Mammary epithelial cell (primary cell): Measurements from ENCODE around the gene C14orf132.

Source experiments
- EZH2 ChIP-seq: IDR thresholded peaks from 2 replicates; pipeline ENCODE4 v1.6.1; 2012; ENCODE audit warnings: low read length, inconsistent platforms, borderline replicate concordance
- TF ChIP-seq, protein P1 (sequence below), 2 donors: IDR thresholded peaks in 1 of 2; conservative IDR thresholded peaks in 1 of 2; 2 replicates each; pipeline ENCODE4 v1.5.1; 2011 to 2012; ENCODE audit warnings: inconsistent platforms in 2 of 2, low read length in 2 of 2, mild to moderate bottlenecking in 2 of 2, control low read depth in 1 of 2, low read depth in 1 of 2; ENCODE audit not compliant: insufficient read depth in 1 of 2; ENCODE audit errors: extremely low read depth in 1 of 2

DNA sequence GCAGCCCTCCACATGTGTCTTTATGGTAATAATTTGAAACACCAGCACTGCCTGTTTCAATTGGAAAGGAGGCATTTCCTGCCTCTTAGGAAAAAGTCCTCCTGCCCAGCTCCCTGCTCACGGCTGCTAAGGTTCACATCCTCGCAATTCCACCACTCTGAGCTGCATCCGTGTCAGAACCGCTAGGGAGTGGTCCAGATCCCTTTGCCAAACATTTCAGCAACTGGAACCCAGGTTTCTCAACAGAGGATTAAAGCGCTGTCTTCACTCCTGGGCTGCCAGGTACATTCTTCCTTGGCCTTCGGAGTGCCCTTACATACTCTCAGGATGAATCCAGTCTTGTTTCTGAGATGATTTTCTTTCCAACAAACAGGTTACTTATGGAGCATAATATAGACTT, 23.3 kb downstream of the C14orf132 start:
- TF ChIP-seq, protein P1, sequence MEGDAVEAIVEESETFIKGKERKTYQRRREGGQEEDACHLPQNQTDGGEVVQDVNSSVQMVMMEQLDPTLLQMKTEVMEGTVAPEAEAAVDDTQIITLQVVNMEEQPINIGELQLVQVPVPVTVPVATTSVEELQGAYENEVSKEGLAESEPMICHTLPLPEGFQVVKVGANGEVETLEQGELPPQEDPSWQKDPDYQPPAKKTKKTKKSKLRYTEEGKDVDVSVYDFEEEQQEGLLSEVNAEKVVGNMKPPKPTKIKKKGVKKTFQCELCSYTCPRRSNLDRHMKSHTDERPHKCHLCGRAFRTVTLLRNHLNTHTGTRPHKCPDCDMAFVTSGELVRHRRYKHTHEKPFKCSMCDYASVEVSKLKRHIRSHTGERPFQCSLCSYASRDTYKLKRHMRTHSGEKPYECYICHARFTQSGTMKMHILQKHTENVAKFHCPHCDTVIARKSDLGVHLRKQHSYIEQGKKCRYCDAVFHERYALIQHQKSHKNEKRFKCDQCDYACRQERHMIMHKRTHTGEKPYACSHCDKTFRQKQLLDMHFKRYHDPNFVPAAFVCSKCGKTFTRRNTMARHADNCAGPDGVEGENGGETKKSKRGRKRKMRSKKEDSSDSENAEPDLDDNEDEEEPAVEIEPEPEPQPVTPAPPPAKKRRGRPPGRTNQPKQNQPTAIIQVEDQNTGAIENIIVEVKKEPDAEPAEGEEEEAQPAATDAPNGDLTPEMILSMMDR (conservative IDR thresholded peaks at IDR 0.05 in 1 of 2, IDR thresholded peaks at IDR 0.05 in 1 of 2; ENCODE audit: extremely low read depth in 1 of 2, insufficient read depth in 1 of 2, low read depth in 1 of 2, low read length in 2 of 2), result no peak
- TF ChIP-seq EZH2, result no peak
